SK-N-DZ (cell line): ENCODE measurements around the gene KHK. TPM values are rescaled to one million over a fixed set of nuclear protein-coding genes. Genes with fewer than 3 reads are reported as not detected.
A peak's percentile ranks its signal among the peaks of the same experiment; 100 is the strongest.

Source experiments
- DNase-seq: peaks from one replicate; pipeline ENCODE4 v3.0.0-alpha.2; 2015; ENCODE audit warnings: low spot score
- polyA plus RNA-seq, 2 experiments: library from polyadenylated mRNA; depleted of rRNA; stranded (reverse); fragments of >200 nt; gene quantifications; 2 replicates each; pipeline ENCODE4 v1.2.3, GENCODE V29; 2014

Gene KHK
- polyA plus RNA-seq (2014; cell fraction: cytosol; rRNA removed), result 4.9 and 7.8 TPM in 2 replicates
- polyA plus RNA-seq (2014; cell fraction: nucleus; rRNA removed), result 6.1 and 12.6 TPM in 2 replicates

- DNase-seq, result peak; percentile 72
Measured at GRCh38 chr2:27086724-27087593, at the start of gene KHK. TSS of gene KHK (plus strand) at chr2:27086772. CDS start at chr2:27087260, 488 bp downstream.

- no peak for DNase-seq
Measured at GRCh38 chr2:27038012-27038411, 48.6 kb upstream of the KHK start.

GRCh38 chr2:27038631-27039339, 47.8 kb upstream of the KHK start:
- no peak for DNase-seq

GRCh38 chr2:27039426-27039825, 47.1 kb upstream of the KHK start:
- DNase-seq, result no peak

- no peak for DNase-seq
Measured at GRCh38 chr2:27039871-27040270, 46.7 kb upstream of the KHK start.

GRCh38 chr2:27040282-27040681, 46.3 kb upstream of the KHK start:
- no peak for DNase-seq

- DNase-seq, result no peak
Measured at GRCh38 chr2:27041752-27042151, 44.8 kb upstream of the KHK start.

DNA sequence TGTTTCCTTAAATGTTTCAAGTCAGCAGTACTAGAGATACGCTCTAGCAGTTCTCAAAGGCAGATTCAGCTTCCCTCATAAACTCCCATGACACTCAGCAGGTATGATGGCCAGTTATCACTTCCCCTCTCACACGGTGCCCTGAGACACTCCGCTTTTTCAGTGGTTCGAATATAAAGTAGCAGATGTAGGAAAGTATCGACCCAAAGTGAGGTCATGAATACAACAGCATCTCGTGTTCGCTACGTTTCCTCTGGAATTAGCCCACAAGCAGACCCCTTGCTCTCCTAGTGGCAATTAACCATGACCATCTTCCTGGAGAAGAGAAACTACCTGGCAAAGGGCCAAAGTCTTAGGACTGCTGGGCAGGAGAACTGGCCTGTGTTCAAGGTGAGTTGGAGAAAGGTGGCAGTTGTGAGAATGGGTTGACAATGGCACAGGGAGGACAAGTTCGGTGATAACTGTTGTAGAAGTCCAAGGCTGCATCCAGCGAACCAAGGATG, 44.4 kb upstream of the KHK start:
- no peak for DNase-seq

DNA sequence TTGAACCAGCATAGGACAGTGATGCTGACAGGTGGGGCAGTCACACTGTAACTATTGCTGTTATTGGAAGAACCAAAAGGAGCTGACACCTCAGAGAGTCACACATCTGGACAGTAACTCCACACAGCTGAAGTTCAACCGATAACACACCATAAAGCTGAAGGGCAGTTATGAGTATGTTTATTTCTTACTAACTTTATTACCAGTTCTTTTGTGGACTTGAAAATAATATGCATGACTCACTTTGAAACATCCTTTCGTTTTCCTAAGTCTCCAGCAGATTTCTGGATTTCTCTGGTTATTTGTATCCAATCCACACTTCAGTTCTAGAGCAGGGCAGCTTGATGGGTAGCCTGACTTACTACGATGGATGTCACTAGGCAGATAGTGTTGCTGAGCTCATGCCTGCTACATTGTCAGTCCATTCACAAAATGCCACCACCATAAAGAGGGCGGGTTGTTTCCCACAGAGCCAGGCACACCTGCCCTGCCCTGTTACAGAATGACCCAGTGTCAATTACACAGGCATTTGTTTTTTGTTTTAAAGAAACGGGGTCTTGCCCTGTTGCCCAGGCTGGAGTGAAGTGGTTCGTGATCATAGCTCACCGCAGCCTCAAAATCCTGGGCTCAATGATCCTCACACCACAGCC, 43.5 kb upstream of the KHK start:
- no peak for DNase-seq

- DNase-seq, result peak; percentile 53
Measured at GRCh38 chr2:27049422-27050280, 36.9 kb upstream of the KHK start.

DNA sequence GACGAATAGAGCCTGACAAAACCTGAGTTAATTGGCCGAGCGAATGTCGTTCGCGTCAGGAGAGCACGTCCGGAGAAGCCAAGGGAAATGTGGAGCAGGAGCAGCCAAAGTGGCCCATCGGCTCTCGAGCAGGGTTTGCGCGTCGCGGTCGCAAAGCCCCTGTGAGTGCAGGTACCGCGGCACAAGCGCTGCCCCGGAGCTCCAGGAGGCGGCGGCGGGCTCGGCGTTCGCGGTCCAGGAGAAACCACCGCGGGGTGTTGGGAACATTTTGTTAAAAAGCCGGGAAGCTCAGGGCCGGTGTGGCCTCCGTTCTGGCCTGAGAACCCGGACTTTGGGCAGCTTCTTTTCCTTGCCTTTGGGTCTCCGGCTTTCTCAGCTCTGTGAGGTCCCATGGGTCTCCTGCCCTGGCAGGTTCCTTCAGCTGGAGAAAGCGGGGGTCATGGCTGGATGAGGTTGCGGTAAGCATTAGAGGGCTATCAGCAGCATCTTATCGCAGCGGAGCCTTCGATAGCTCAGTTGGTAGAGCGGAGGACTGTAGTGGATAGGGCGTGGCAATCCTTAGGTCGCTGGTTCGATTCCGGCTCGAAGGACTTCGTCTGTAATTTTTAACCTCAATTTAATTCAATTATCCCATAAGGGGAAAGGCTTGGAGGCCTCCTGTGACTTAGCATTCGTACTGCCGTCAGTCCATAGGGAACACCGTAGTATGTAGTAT, 36.1 kb upstream of the KHK start:
- DNase-seq, result peak; percentile 94

- peak; percentile 93 for DNase-seq
Measured at GRCh38 chr2:27050996-27051901, 35.3 kb upstream of the KHK start, which contains the start of gene AGBL5. TSS of gene AGBL5 (plus strand) at chr2:27051668. CDS start at chr2:27052959, 1,291 bp downstream.

DNA sequence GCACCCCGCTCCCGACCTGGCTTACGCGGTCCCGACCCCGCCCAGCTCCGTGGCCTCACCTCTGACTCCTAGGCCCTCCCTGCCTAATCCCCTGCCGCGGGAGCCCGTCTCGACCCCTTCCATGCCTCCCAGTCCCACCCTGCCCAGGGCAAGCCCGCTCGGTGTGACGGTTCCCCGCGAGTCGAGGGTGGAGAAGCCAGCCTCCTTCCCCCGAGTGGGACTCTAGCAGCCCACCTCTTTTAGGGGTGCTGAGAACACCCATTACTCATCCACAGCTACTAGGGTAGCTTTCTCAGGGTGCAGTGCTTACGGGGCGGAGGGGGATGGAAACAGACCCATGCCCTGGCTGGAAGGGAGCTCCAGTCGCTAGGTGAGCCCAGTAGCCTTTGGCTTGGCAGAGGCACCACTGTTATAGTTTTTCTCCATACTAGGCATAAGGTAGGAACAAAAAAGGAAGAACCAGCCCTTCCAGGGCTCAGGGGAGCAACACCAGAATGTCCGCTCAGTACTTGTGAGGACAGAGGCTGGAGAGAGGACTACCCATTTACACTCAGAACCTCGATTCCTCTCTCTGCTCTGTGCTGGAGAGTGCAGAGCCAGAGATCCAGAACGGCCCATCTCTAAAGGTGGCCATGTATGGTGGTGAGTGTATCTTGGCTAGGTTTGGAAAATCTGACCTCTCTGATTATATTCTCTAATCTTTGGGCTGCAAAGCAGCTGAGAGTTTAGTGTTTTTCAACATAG, 34.5 kb upstream of the KHK start:
- no peak for DNase-seq

- DNase-seq, result no peak
Measured at GRCh38 chr2:27053321-27053720, 33.3 kb upstream of the KHK start.

GRCh38 chr2:27053776-27054175, 32.8 kb upstream of the KHK start:
- no peak for DNase-seq

GRCh38 chr2:27054721-27055120, 31.9 kb upstream of the KHK start:
- no peak for DNase-seq

DNA sequence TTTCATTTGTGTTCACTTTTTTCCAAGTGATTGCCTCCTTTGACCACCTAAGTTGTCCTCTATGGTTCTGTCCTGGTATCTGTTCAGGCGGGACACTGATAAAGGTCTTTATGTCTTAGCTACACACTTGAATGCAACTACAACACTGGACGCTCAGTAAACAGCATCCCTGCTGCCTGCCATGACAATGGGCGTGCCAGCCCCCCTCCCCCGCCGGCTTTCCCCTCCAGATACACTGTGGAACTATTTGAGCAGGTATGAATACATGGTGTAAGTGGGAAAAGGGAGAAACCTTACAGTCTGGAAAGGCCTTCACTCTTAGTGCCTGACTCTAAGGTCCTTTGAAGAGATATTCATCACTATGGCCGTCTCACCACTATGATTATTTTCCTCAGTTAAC, 29.4 kb upstream of the KHK start:
- no peak for DNase-seq

DNA sequence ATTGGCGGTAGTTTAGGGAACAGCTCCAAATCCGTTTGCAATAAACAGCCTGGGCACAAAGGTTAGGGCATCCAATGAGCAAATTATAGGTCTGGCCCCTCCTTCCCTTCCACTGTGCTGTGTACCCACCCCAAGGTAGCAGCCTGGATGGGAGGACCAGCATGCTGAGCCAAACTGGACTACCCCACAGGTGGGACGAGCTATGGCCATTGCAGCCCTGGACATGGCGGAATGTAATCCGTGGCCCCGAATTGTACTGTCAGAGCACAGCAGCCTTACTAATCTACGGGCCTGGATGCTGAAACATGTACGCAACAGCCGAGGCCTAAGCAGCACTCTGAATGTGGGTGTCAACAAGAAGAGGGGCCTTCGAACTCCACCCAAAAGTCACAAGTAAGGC, 28.4 kb upstream of the KHK start:
- no peak for DNase-seq
